ENCODE measurements around the gene FSTL4.

The FSTL4 gene

DNA sequence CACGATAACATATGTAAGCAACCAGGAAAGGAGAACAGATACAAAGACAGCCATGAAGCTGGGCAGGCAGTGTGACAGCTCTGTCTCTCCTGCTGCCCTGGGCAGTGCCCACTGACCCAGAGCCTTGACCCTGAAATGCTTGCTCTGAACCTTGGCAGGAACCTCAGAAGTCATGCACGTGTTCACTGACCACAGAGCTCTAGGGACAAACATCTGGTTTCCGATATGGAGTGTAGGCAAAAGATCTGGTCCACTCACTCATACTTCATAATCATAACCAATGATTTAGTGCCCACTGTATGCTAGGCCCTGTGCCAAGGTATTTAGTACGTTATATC is 102.6 kb downstream of the FSTL4 start:
- Histone ChIP-seq H3K79me2 (ENCODE audit: insufficient read depth, low read length) (no peaks in the 10 kb centered on the region), H4K20me1 (ENCODE audit: insufficient read depth, low read length) (no peaks in the 10 kb centered on the region), H3K4me1 (ENCODE audit: insufficient read depth, low read length) (no peaks in the 10 kb centered on the region), H2AFZ (ENCODE audit: low read depth, low read length) (no peak overlapping the region), H3K4me2 (ENCODE audit: insufficient read depth, low read length) (no peak overlapping the region), H3K27me3 (ENCODE audit: insufficient read depth, low read length, poor library complexity) (peaks cover 9% of the 10 kb centered on the region), H3K4me3 (ENCODE audit: low read depth in 1 of 2, low read length in 2 of 2) (no peak overlapping the region), H3K9me3 (ENCODE audit: insufficient read depth, low read length, severe bottlenecking) (no peaks in the 10 kb centered on the region), H3K36me3 (ENCODE audit: insufficient read depth, low read length) (no peaks in the 10 kb centered on the region), H3K9ac (ENCODE audit: low read depth, low read length) (no peak overlapping the region), H3K27ac (ENCODE audit: low read length) (no peak overlapping the region)
- no peak for TF ChIP-seq EZH2 (IDR thresholded peaks at IDR 0.05; ENCODE audit: borderline replicate concordance, low read depth, low read length, severe bottlenecking)
- TF ChIP-seq, protein P1, sequence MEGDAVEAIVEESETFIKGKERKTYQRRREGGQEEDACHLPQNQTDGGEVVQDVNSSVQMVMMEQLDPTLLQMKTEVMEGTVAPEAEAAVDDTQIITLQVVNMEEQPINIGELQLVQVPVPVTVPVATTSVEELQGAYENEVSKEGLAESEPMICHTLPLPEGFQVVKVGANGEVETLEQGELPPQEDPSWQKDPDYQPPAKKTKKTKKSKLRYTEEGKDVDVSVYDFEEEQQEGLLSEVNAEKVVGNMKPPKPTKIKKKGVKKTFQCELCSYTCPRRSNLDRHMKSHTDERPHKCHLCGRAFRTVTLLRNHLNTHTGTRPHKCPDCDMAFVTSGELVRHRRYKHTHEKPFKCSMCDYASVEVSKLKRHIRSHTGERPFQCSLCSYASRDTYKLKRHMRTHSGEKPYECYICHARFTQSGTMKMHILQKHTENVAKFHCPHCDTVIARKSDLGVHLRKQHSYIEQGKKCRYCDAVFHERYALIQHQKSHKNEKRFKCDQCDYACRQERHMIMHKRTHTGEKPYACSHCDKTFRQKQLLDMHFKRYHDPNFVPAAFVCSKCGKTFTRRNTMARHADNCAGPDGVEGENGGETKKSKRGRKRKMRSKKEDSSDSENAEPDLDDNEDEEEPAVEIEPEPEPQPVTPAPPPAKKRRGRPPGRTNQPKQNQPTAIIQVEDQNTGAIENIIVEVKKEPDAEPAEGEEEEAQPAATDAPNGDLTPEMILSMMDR (IDR thresholded peaks at IDR 0.05; ENCODE audit: borderline replicate concordance, extremely low read depth, low read length, poor library complexity, severe bottlenecking) = no peak
- ATAC-seq (ENCODE audit: insufficient read depth, low read depth) = no peak
- no peak for DNase-seq

DNA sequence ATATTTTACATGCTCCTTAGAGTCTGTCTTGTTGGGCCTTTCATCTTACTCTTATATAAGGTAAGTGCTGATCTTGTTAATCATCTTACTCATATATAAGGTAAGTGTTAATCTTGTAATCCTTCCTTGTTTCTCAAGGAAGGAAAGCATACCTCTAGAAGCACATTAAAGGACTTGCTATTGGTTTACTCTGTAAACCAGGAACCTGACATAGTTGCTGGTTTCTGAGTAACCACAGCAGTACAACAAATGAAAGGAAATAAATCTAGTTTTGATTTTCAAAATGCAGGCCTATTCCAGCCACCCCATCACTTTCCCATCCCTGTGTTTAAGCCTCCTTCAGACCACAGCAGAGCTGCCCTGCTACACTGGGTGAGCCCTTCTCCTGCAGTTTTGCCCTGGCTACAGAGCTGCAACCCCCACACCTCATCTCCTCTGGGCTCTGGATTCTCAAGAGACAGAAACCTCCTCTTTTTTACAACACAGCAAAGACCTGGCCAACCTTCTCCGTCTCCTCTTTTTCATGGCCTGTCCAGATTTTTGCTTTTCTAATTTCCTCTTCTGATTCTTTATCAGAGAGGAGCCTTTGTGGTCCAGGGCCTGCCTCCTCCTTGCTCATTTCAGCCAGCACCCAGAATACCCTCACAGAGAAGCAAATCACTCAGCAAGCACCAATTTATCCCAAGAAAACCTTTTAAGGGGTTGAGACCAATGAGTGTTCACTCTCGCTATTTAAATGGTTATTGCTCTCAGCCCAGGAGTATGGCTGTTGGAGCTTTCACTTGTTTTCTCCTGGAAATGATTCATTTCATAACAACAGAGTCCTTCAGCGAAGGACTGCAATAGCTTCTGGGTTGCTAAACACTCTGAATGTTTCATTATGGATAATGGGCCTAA is 103.2 kb downstream of the FSTL4 start:
- Histone ChIP-seq H3K36me3 (ENCODE audit: insufficient read depth, low read length) (no peaks in the 10 kb centered on the region), H2AFZ (ENCODE audit: low read depth, low read length) (no peak overlapping the region), H3K4me3 (ENCODE audit: low read depth in 1 of 2, low read length in 2 of 2) (no peak overlapping the region), H3K27me3 (ENCODE audit: insufficient read depth, low read length, poor library complexity) (peaks cover 9% of the 10 kb centered on the region), H3K9ac (ENCODE audit: low read depth, low read length) (no peak overlapping the region), H3K9me3 (ENCODE audit: insufficient read depth, low read length, severe bottlenecking) (no peaks in the 10 kb centered on the region), H4K20me1 (ENCODE audit: insufficient read depth, low read length) (no peaks in the 10 kb centered on the region), H3K4me2 (ENCODE audit: insufficient read depth, low read length) (no peak overlapping the region), H3K79me2 (ENCODE audit: insufficient read depth, low read length) (no peaks in the 10 kb centered on the region), H3K27ac (ENCODE audit: low read length) (no peak overlapping the region), H3K4me1 (ENCODE audit: insufficient read depth, low read length) (no peaks in the 10 kb centered on the region)
- TF ChIP-seq, protein P1 (IDR thresholded peaks at IDR 0.05; ENCODE audit: borderline replicate concordance, extremely low read depth, low read length, poor library complexity, severe bottlenecking) = no peak
- TF ChIP-seq EZH2 (IDR thresholded peaks at IDR 0.05; ENCODE audit: borderline replicate concordance, low read depth, low read length, severe bottlenecking) = no peak
- no peak for DNase-seq
- ATAC-seq (ENCODE audit: insufficient read depth, low read depth) = no peak

DNA sequence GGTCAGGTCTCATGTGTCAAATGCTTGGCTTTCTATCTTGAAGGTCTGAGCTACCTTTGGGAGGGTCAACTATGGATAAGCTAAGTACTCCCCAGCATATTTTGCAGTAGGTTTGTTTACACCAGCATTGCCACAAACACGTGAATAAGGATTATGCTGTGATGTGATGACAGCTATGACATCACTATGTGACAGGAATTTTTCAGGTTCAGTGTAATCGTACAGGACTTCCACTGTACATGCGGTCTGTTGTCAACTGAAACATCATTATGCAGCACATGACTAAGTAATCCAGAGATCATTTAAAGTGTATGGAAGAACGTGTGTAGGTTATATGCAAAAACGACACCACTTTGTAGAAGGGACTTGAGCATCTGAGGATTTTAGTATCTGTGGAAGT is 104.0 kb downstream of the FSTL4 start:
- Histone ChIP-seq H3K4me1 (ENCODE audit: insufficient read depth, low read length) (no peaks in the 10 kb centered on the region), H3K4me3 (ENCODE audit: low read depth in 1 of 2, low read length in 2 of 2) (no peak overlapping the region), H2AFZ (ENCODE audit: low read depth, low read length) (no peak overlapping the region), H3K4me2 (ENCODE audit: insufficient read depth, low read length) (no peak overlapping the region), H3K27me3 (ENCODE audit: insufficient read depth, low read length, poor library complexity) (peaks cover 12% of the 10 kb centered on the region), H4K20me1 (ENCODE audit: insufficient read depth, low read length) (no peaks in the 10 kb centered on the region), H3K9me3 (ENCODE audit: insufficient read depth, low read length, severe bottlenecking) (no peaks in the 10 kb centered on the region), H3K36me3 (ENCODE audit: insufficient read depth, low read length) (no peaks in the 10 kb centered on the region), H3K27ac (ENCODE audit: low read length) (no peak overlapping the region), H3K79me2 (ENCODE audit: insufficient read depth, low read length) (no peaks in the 10 kb centered on the region), H3K9ac (ENCODE audit: low read depth, low read length) (no peak overlapping the region)
- ATAC-seq (ENCODE audit: insufficient read depth, low read depth) (no peak), DNase-seq (no peak)
- TF ChIP-seq, protein P1 (IDR thresholded peaks at IDR 0.05; ENCODE audit: borderline replicate concordance, extremely low read depth, low read length, poor library complexity, severe bottlenecking) = no peak
- no peak for TF ChIP-seq EZH2 (IDR thresholded peaks at IDR 0.05; ENCODE audit: borderline replicate concordance, low read depth, low read length, severe bottlenecking)
